Thoracic aorta (tissue), 2 donors: ENCODE results near the gene CEACAM5. TPM values are rescaled to one million over a fixed set of nuclear protein-coding genes. Genes with fewer than 3 reads are reported as not detected.

Source experiments
- ATAC-seq: fragments of 150-250 bp; one replicate; pipeline ENCODE4 v1.8.0; 2017; ENCODE audit warnings: low read depth; ENCODE audit not compliant: insufficient number of reproducible peaks, low FRiP score
- DNase-seq: peaks from one replicate; pipeline ENCODE4 v3.0.0-alpha.2; 2020; ENCODE audit warnings: low spot score
- H3K27ac ChIP-seq, 2 donors: fragments of 200-600 bp; sonication (generic); 1 replicate in 1 of 2; 2 replicates in 1 of 2; pipeline ENCODE4 v1.5.1; 2016; ENCODE audit warnings: mild to moderate bottlenecking in 2 of 2, moderate library complexity in 2 of 2
- H3K27me3 ChIP-seq: fragments of 200-600 bp; sonication (generic); replicated peaks from 2 replicates; pipeline ENCODE4 v1.6.0; 2016; ENCODE audit warnings: mild to moderate bottlenecking; ENCODE audit not compliant: insufficient read depth
- H3K36me3 ChIP-seq: fragments of 200-600 bp; sonication (generic); one replicate; pipeline ENCODE4 v1.5.1; 2016
- H3K4me1 ChIP-seq, 2 donors: fragments of 200-600 bp; sonication (generic); 1 replicate in 1 of 2; 2 replicates in 1 of 2; pipeline versions ENCODE4 v1.5.1 to v1.6.0; 2016; ENCODE audit warnings: low read depth in 2 of 2, mild to moderate bottlenecking in 1 of 2; ENCODE audit not compliant: control insufficient read depth in 1 of 2
- H3K4me3 ChIP-seq: fragments of 200-600 bp; sonication (generic); 2 replicates; pipeline ENCODE4 v1.5.1; 2016; ENCODE audit warnings: mild to moderate bottlenecking
- H3K9me3 ChIP-seq: fragments of 200-600 bp; sonication (generic); 2 replicates; pipeline ENCODE4 v1.5.1; 2016
- total RNA-seq, 2 donors: library from RNA; depleted of rRNA; stranded (reverse); fragments of >200 nt; gene quantifications; one replicate each; pipeline versions ENCODE4 v1.1.0 to v1.2.3, GENCODE V29; 2016
- TF ChIP-seq, protein P1 (sequence below): fragments of 200-600 bp; sonication (generic); IDR thresholded peaks from one replicate; pipeline ENCODE4 v1.5.1; 2019; ENCODE audit warnings: antibody characterized with exemption

The CEACAM5 gene
- total RNA-seq, 2 donors from 2014 or later = not detected

- no peak for ATAC-seq
Measured at GRCh38 chr19:41740415-41741243, 32.2 kb downstream of the CEACAM5 start.

GRCh38 chr19:41741244-41741554 is 32.8 kb downstream of the CEACAM5 start:
- TF ChIP-seq, protein P1, sequence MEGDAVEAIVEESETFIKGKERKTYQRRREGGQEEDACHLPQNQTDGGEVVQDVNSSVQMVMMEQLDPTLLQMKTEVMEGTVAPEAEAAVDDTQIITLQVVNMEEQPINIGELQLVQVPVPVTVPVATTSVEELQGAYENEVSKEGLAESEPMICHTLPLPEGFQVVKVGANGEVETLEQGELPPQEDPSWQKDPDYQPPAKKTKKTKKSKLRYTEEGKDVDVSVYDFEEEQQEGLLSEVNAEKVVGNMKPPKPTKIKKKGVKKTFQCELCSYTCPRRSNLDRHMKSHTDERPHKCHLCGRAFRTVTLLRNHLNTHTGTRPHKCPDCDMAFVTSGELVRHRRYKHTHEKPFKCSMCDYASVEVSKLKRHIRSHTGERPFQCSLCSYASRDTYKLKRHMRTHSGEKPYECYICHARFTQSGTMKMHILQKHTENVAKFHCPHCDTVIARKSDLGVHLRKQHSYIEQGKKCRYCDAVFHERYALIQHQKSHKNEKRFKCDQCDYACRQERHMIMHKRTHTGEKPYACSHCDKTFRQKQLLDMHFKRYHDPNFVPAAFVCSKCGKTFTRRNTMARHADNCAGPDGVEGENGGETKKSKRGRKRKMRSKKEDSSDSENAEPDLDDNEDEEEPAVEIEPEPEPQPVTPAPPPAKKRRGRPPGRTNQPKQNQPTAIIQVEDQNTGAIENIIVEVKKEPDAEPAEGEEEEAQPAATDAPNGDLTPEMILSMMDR = no peak
- DNase-seq (no peak), ATAC-seq (no peak)
- no peaks in the 10 kb centered on the region for H3K9me3 ChIP-seq
- no peaks in the 10 kb centered on the region for H3K36me3 ChIP-seq
- H3K4me1 ChIP-seq = no peaks in the 10 kb centered on the region
- H3K27ac ChIP-seq = no peak overlapping the region
- H3K4me3 ChIP-seq = no peak overlapping the region
- no peaks in the 10 kb centered on the region for H3K27me3 ChIP-seq

More at GRCh38 chr19:41740415-41741243, 32.2 kb downstream of the CEACAM5 start:
- no peak overlapping the region for H3K27ac ChIP-seq
- no peaks in the 10 kb centered on the region for H3K36me3 ChIP-seq
- no peaks in the 10 kb centered on the region for H3K27me3 ChIP-seq
- no peaks in the 10 kb centered on the region for H3K9me3 ChIP-seq
- TF ChIP-seq, protein P1 = no peak
- DNase-seq = no peak
- no peaks in the 10 kb centered on the region for H3K4me1 ChIP-seq
- no peak overlapping the region for H3K4me3 ChIP-seq

DNA sequence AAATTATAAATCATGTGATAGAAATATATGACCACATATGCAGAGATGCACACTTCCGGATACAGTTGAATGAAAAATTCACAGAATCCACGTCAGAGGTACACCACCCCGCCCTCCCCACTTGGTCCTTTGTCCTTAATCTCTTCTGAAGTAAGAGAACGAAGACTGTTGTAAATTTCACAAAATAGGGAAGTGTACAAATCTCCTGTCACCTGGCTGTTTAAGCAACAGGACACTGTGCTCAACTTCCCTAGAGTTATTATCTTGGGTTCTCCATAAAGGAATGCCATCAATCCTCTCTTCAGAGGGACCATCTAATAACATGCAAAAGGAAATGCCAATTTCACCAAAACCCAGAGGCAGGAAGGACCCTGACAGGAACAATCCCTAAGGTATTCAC is 36.4 kb downstream of the CEACAM5 start:
- no peak for DNase-seq
- ATAC-seq = no peak

DNA sequence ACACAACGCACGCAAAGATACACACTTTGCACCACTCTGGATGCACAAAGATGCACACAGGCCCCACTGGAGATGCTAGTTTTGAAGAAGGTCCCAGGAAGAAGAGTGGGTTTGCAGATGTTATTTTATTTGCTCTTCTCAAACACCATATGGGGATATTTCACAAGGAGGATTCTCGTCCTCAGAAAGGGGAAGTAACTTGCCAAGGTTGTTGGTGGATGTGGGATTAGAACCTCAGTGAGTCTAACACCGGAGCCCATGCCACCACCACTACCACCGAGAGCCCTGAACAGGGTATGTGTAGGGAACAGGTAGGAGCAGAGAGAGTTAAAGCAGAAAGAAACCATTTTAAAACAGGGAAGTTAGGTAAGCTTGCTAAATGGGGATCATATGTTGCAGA is 37.3 kb downstream of the CEACAM5 start:
- no peaks in the 10 kb centered on the region for H3K36me3 ChIP-seq
- no peaks in the 10 kb centered on the region for H3K27me3 ChIP-seq
- no peak overlapping the region for H3K27ac ChIP-seq
- no peaks in the 10 kb centered on the region for H3K9me3 ChIP-seq
- ATAC-seq (no peak), DNase-seq (no peak)
- no peaks in the 10 kb centered on the region for H3K4me1 ChIP-seq
- TF ChIP-seq, protein P1 = no peak
- no peak overlapping the region for H3K4me3 ChIP-seq

More for the DNA sequence above, 36.4 kb downstream of the CEACAM5 start:
- Histone ChIP-seq H3K27me3 (no peaks in the 10 kb centered on the region), H3K36me3 (no peaks in the 10 kb centered on the region), H3K4me3 (no peak overlapping the region), H3K9me3 (no peaks in the 10 kb centered on the region), H3K4me1 (no peaks in the 10 kb centered on the region), H3K27ac (no peak overlapping the region)
- TF ChIP-seq, protein P1 = no peak

GRCh38 chr19:41746593-41747227 is 38.3 kb downstream of the CEACAM5 start:
- no peaks in the 10 kb centered on the region for H3K36me3 ChIP-seq
- no peaks in the 10 kb centered on the region for H3K4me1 ChIP-seq
- no peaks in the 10 kb centered on the region for H3K27me3 ChIP-seq
- no peaks in the 10 kb centered on the region for H3K9me3 ChIP-seq
- TF ChIP-seq, protein P1 = no peak
- DNase-seq = no peak
- no peak for ATAC-seq
- H3K27ac ChIP-seq = no peak overlapping the region
- no peak overlapping the region for H3K4me3 ChIP-seq
